ENCODE measurements around the gene CTAG1A.
"Not testable (repeated sequence)": the region's sequence is repeated elsewhere in the genome, so short reads cannot be mapped to it uniquely, and the experiment has no call there.

CTAG1A gene

DNA sequence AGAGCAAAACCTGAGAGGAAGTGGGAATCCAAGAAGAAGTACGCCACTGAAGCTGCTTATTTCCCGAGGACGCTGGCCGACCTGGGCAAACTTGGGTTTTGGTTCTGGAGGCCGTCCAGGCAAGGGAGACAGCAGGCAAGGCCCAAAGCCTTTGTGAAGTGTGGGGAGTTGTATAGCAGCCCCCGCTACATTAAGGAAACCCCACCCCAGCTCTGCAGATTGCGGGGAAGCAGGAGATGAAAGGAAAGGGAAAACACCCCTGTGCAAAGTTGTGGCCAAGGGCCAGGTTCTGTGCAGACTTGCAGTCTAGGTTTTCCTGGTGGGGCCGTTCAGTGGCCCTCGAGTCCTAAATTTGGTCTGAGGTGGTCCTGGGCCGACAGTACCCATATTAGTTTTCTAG is 11.9 kb upstream of the CTAG1A start:
- DNase-seq (ENCODE audit: low read depth): not testable (repeated sequence)

DNA sequence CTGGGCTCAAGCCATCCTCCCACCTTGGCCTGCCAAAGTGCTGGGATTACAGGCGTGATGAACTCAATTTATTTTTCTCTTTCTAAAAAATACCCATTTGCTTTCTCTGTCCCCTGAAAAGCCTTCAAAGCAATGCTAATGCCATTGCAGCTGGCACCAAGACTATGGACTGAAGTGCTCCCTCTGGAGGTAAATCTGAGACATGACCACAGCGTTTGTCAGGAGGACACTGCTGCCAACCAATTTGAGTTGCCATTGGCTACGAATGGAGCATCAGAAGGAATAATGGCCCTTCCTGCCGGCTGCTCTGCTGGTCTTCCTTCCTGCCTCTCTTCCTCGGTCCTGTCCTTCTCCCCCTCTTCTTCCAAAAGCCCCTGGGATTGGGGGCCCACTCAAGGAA is 9.9 kb upstream of the CTAG1A start:
- not testable (repeated sequence) for DNase-seq (ENCODE audit: low read depth)

GRCh38 chrX:154582994-154583393 is 1.9 kb upstream of the CTAG1A start:
- not testable (repeated sequence) for DNase-seq (ENCODE audit: low read depth)

DNA sequence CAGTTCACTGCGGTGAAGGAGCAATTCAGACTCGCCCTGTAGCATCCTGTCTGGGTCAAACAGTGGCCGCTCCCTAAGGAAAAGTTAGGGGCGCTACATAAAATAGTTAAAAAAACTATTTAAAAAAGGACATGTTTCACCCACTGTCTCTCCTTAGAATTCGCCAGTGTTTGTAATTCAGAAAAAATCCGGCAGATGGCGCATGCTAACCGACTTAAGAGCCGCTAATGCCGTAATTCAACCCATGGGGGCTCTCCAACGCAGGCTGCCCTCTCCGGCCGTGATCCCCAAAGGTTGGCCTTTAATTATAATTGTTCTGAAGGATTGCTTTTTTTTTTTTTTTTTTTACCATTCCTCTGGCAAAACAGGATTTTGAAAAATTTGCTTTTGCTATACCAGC is 5.5 kb downstream of the CTAG1A start:
- not testable (repeated sequence) for DNase-seq (ENCODE audit: low read depth)

DNA sequence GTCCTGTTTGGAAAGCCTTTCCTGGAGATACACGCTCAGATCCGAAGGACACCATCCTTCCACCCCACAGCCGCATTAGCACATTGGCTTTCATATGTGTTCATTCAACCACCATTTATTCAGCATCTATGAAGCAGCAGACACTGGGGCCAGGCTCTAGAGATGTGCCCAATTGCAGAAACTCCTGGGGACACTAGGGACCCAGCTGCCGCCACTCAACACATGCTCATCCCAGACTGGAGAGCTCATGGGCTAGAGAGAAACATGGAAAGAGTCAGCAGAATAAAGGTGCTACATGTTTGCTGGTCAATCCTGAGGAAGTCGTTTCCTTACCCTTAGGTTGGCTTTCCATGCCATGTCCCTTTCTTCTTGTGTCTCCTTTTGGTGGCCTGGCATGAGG is 7.6 kb downstream of the CTAG1A start:
- DNase-seq (ENCODE audit: low read depth): no peak

GRCh38 chrX:154593201-154593600 is 8.3 kb downstream of the CTAG1A start:
- DNase-seq (ENCODE audit: low read depth): no peak

DNA sequence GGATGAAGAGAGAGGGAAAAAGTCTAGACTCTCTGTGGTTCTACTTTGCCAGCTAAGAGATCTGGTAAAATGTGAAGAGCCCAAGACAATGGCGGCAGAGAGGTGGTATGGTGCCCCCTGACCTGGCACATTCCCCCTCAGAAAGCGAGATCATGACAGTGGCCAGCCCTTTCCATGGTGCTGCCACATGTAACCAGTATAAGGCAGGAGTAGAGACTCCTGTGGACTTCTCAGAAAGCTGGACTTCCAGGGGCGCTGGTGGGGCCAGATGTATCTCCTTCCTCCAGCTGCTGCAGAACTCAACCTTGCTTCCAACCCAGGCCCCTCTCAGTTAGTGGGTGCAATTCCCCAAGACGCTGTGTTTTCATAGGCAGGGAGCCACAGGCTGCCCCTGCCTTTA is 9.6 kb downstream of the CTAG1A start:
- DNase-seq (ENCODE audit: low read depth): no peak

DNA sequence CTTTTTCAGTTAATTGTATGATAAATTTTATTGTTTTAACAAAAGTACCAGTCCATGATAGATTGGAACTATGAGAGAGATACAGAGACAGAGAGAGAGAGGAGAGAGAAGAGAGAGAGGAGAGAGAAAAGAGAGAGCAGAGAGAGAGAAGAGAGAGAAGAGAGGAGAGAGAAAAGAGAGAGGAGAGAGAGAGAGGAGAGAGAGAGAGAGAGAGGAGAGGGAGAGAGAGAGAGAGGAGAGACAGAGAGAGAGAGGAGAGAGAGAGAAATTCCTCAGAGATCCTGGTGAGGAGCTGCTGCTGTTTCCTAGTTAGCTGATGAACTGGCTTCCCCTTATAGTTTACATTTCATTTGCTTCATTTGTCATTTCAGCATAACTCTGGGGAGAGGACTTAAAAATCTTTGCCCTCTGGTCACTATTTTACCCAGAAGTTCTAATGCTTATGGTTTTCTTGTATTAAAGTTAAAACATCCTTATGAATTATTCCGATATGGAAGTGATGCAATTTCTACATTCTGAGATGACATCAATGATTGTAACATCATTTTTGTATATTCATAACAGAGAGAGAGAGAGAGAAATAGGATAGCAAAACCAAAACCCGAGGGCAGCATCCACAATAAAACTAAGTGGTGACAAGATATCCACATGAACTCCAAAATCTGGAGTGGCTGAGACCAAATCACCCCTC is 10.8 kb downstream of the CTAG1A start:
- no peak for DNase-seq (ENCODE audit: low read depth)

DNA sequence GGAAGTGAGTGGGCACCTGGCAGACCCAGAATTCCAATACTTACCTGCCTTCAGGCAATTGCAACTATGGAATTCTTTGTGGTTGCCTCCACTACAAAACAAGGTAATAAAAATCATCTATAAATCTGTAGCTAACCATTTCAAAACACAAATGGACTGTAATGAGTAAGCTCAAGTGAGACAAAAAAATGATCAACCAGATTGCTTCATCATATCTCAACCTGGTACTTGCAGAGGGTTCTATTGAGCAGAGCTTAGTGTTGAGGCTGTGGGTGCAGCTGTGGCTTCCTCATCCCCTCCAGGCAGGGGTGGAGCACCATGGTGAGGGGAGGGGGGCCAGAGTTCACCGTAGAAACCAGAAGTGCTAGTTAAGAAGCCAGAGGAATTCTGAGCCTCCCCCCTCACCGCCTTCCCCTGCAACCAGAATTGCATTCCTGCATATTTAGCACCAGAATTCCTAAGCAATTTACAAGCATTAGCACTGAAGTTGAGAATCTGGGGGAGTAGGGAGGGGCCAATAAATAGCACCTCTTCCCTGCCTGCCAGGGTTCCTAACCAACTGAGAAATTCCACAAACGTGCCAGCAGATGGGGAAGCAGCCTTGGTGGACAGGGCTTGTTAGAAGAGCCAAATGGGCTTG is 11.5 kb downstream of the CTAG1A start:
- no peak for DNase-seq (ENCODE audit: low read depth)

DNA sequence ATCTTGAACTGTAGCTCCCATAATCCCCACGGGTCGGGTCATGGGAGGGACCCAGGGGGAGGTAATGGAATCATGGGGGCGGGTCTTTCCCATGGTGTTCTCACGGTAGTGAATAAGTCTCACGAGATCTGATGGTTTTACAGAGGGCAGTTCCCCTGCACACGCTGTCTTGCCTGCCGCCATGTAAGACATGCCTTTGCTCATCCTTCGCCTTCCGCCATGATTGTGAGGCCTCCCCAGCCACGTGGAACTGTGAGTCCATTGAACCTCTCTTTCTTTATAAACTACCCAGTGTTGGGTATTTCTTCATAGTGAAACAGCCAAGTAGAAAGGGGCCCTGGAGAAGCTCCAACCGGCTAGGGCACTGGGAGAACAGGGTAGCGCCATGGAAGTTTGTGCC is 12.3 kb downstream of the CTAG1A start:
- DNase-seq (ENCODE audit: low read depth): no peak

GRCh38 chrX:154598656-154599055 is 13.7 kb downstream of the CTAG1A start:
- DNase-seq (ENCODE audit: low read depth): no peak

GRCh38 chrX:154599531-154599930 is 14.6 kb downstream of the CTAG1A start:
- no peak for DNase-seq (ENCODE audit: low read depth)

DNA sequence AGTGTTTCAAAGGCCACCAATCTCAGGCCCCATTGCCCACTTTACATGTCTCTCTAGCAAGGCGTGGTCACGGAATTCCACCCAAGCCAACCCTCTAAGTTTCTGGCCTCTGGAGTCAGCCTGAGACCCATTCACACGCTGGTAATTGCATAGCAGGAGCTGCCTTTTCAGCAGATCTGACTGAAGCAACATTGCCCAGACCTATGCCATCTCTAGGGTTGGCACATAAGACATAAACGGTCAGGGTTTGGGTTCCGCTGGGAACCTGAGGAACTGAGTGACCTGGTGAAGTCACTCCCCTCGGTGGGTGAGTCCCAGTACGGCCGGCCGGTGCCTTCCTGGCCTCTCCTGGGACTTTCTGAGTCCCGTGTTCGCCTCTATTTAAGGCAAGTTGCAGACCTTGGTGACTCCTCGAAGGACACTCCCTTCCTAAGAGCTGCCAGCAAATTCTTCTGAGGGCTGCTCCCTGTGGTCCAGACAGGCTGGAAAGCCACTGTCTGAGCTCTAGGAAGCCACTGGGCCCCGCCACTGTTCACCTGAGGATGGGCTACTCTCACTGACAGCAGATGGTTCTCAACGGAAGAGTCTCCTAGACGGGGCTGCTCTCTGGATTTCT is 15.9 kb downstream of the CTAG1A start:
- DNase-seq (ENCODE audit: low read depth): no peak

DNA sequence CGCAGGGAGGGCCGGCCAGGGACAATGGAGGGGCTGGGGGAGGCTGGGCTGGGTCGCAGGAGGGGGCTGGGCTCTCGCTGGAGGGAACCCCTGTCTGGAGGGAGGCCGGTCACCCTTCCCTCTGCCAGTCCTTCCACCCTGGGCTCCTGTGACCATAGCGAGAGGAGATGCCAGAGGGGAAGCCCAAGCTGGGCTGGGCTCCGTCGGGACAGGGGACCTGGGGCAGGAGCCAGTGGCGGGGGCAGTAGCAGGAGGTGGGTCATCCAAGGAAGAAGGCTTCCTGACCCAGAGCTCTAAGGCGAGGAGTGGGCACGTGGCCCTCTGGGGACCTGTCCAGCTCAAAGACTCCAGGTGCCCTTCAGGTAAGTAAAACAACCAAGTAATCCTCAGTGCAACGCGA is 17.3 kb downstream of the CTAG1A start:
- DNase-seq (ENCODE audit: low read depth): no peak

- no peak for DNase-seq (ENCODE audit: low read depth)
Observed at GRCh38 chrX:154602766-154603437, 18.0 kb downstream of the CTAG1A start.

- DNase-seq (ENCODE audit: low read depth): no peak
Observed at GRCh38 chrX:154603438-154604430, 18.8 kb downstream of the CTAG1A start.

- no peak for DNase-seq (ENCODE audit: low read depth)
Observed at GRCh38 chrX:154605566-154605965, 20.6 kb downstream of the CTAG1A start.

- no peak for DNase-seq (ENCODE audit: low read depth)
Observed at GRCh38 chrX:154607370-154607769, 22.4 kb downstream of the CTAG1A start.

- DNase-seq (ENCODE audit: low read depth): not testable (repeated sequence)
Observed at GRCh38 chrX:154607976-154608375, 23.0 kb downstream of the CTAG1A start.

DNA sequence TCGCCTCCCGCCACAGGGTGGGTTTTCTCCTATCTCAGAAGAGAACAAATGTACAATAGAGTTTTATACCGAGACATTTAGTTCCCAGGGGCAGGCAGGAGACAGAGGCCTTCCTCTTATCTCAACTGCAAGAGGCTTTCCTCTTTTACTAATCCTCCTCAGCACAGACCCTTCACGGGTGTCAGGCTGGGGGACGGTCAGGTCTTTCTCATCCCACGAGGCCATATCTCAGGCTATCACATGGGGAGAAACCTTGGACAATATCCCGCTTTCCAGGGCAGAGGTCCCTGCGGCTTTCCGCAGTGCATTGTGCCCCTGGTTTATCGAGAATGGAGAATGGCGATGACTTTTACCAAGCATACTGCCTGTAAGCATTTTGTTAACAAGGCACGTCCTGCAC is 23.9 kb downstream of the CTAG1A start:
- DNase-seq (ENCODE audit: low read depth): not testable (repeated sequence)

- not testable (repeated sequence) for DNase-seq (ENCODE audit: low read depth)
Observed at GRCh38 chrX:154611146-154611545, 26.2 kb downstream of the CTAG1A start.

DNA sequence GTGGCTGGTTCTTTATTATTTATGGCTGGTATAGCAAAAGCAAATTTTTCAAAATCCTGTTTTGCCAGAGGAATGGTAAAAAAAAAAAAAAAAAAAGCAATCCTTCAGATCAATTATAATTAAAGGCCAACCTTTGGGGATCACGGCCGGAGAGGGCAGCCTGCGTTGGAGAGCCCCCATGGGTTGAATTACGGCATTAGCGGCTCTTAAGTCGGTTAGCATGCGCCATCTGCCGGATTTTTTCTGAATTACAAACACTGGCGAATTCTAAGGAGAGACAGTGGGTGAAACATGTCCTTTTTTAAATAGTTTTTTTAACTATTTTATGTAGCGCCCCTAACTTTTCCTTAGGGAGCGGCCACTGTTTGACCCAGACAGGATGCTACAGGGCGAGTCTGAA is 28.7 kb downstream of the CTAG1A start:
- not testable (repeated sequence) for DNase-seq (ENCODE audit: low read depth)
